ENCODE results near the gene STAG1.

- TF ChIP-seq SPI1 (IDR thresholded peaks at IDR 0.05; ENCODE audit: low read depth, low read length) (no peak), POLR2A (IDR thresholded peaks at IDR 0.05; ENCODE audit: low read depth, low read length) (no peak), PAX5 (IDR thresholded peaks at IDR 0.05; ENCODE audit: insufficient read depth, low read length, severe bottlenecking) (no peak), POLR2AphosphoS5 (IDR thresholded peaks at IDR 0.05; ENCODE audit: low read depth, low read length) (no peak), TAF1 (IDR thresholded peaks at IDR 0.05; ENCODE audit: low read depth, low read length) (no peak)
Observed at GRCh38 chr3:136612512-136612911, 139.7 kb downstream of the STAG1 start.

Data from GM12891 (cell line).